Measurements from ENCODE around the gene RBSN.

GRCh38 chr3:15114466-15115358, 15.8 kb upstream of the RBSN start:
- TF ChIP-seq CTCF (conservative IDR thresholded peaks at IDR 0.05; ENCODE audit: low read depth, low read length) (no peak), POLR2A (IDR thresholded peaks at IDR 0.05; ENCODE audit: low read depth, low read length) (no peak), RCOR1 (IDR thresholded peaks at IDR 0.05; ENCODE audit: insufficient replicate concordance, low read length) (no peak), SMC3 (IDR thresholded peaks at IDR 0.05; ENCODE audit: low read depth, low read length) (no peak), FOS (IDR thresholded peaks at IDR 0.05; ENCODE audit: low read depth, low read length) (no peak), RAD21 (IDR thresholded peaks at IDR 0.05; ENCODE audit: low read length) (no peak), ELK1 (IDR thresholded peaks at IDR 0.05; ENCODE audit: borderline replicate concordance, low read depth, low read length) (no peak), MAZ (IDR thresholded peaks at IDR 0.05; ENCODE audit: borderline replicate concordance, low read depth, low read length) (no peak), CEBPB (IDR thresholded peaks at IDR 0.05; ENCODE audit: low read depth, low read length) (no peak)

Data from IMR-90 (cell line).